ENCODE measurements around the gene PAPSS1.
A peak's percentile ranks its signal among the peaks of the same experiment; 100 is the strongest.
"Not testable (repeated sequence)": the region's sequence is repeated elsewhere in the genome, so short reads cannot be mapped to it uniquely, and the experiment has no call there.

Gene PAPSS1

GRCh38 chr4:107719922-107720722, at the start of gene PAPSS1:
Gene PAPSS1 (minus strand): TSS chr4:107720234. CDS start chr4:107720179, 55 bp downstream.
- peak; percentile 99 for DNase-seq

- no peak for DNase-seq
Measured at GRCh38 chr4:107760281-107760947, 40.4 kb upstream of the PAPSS1 start.

GRCh38 chr4:107757864-107758476, 37.9 kb upstream of the PAPSS1 start:
- DNase-seq = no peak

GRCh38 chr4:107757283-107757682, 37.2 kb upstream of the PAPSS1 start:
- no peak for DNase-seq

GRCh38 chr4:107755841-107756356, 35.9 kb upstream of the PAPSS1 start:
- no peak for DNase-seq

GRCh38 chr4:107751670-107752069, 31.6 kb upstream of the PAPSS1 start:
- DNase-seq = no peak

- DNase-seq = peak; percentile 8
Measured at GRCh38 chr4:107747748-107748486, 27.9 kb upstream of the PAPSS1 start.

GRCh38 chr4:107746161-107746560, 26.1 kb upstream of the PAPSS1 start:
- DNase-seq = no peak

GRCh38 chr4:107744532-107744931, 24.5 kb upstream of the PAPSS1 start:
- DNase-seq = no peak

GRCh38 chr4:107743532-107743931, 23.5 kb upstream of the PAPSS1 start:
- DNase-seq = no peak

GRCh38 chr4:107742791-107743190, 22.8 kb upstream of the PAPSS1 start:
- DNase-seq = no peak

GRCh38 chr4:107742196-107742595, 22.2 kb upstream of the PAPSS1 start:
- no peak for DNase-seq

- DNase-seq = no peak
Measured at GRCh38 chr4:107740950-107741701, 21.1 kb upstream of the PAPSS1 start.

GRCh38 chr4:107740381-107740780, 20.3 kb upstream of the PAPSS1 start:
- DNase-seq = no peak

GRCh38 chr4:107737450-107737849, 17.4 kb upstream of the PAPSS1 start:
- DNase-seq = no peak

GRCh38 chr4:107736924-107737448, 17.0 kb upstream of the PAPSS1 start:
- DNase-seq = peak; percentile 44

- no peak for DNase-seq
Measured at GRCh38 chr4:107736037-107736436, 16.0 kb upstream of the PAPSS1 start.

- no peak for DNase-seq
Measured at GRCh38 chr4:107734120-107734519, 14.1 kb upstream of the PAPSS1 start.

- DNase-seq = no peak
Measured at GRCh38 chr4:107733431-107733925, 13.4 kb upstream of the PAPSS1 start.

GRCh38 chr4:107729050-107729449, 9.0 kb upstream of the PAPSS1 start:
- DNase-seq = not testable (repeated sequence)

- DNase-seq = not testable (repeated sequence)
Measured at GRCh38 chr4:107726131-107726925, 6.3 kb upstream of the PAPSS1 start.
